Skeletal muscle tissue (tissue), 4 donors: ENCODE data around the gene ADAM21. TPM values are rescaled to one million over a fixed set of nuclear protein-coding genes. Genes with fewer than 3 reads are reported as not detected.
"Not testable (repeated sequence)": the region's sequence is repeated elsewhere in the genome, so short reads cannot be mapped to it uniquely, and the experiment has no call there.

ENCODE experiments used
- H3K27ac ChIP-seq: one replicate; pipeline ENCODE4 v1.7.0; 2013; ENCODE audit warnings: mild to moderate bottlenecking, low read depth, low read length, inconsistent platforms
- H3K27me3 ChIP-seq, 3 donors: one replicate each; pipeline ENCODE4 v1.7.0; 2013; ENCODE audit warnings: low read length in 3 of 3; ENCODE audit not compliant: control insufficient read depth in 3 of 3, insufficient read depth in 3 of 3
- H3K36me3 ChIP-seq, 3 donors: one replicate each; pipeline ENCODE4 v1.7.0; 2013; ENCODE audit warnings: low read length in 3 of 3; ENCODE audit not compliant: control insufficient read depth in 3 of 3, insufficient read depth in 3 of 3
- H3K4me1 ChIP-seq, 3 donors: one replicate each; pipeline ENCODE4 v1.7.0; 2013; ENCODE audit warnings: low read length in 3 of 3, mild to moderate bottlenecking in 3 of 3; ENCODE audit not compliant: control insufficient read depth in 3 of 3, insufficient read depth in 3 of 3
- H3K4me3 ChIP-seq, 3 donors: one replicate each; pipeline ENCODE4 v1.7.0; 2013; ENCODE audit warnings: low read length in 3 of 3
- H3K9ac ChIP-seq, 3 donors: one replicate each; pipeline ENCODE4 v1.7.0; 2013; ENCODE audit warnings: low read length in 3 of 3, mild to moderate bottlenecking in 3 of 3, moderate library complexity in 2 of 3, low read depth in 1 of 3
- H3K9me3 ChIP-seq, 3 donors: one replicate each; pipeline ENCODE4 v1.7.0; 2013; ENCODE audit warnings: low read length in 3 of 3; ENCODE audit not compliant: control insufficient read depth in 3 of 3
- total RNA-seq: library from RNA; depleted of rRNA; stranded (reverse); fragments of >200 nt; gene quantifications from one replicate; pipeline ENCODE4 v1.2.3, GENCODE V29; 2014
- donor health status: Osteomylitis.

The ADAM21 gene
- total RNA-seq, 1 donor from 2014 or later, result not detected

DNA sequence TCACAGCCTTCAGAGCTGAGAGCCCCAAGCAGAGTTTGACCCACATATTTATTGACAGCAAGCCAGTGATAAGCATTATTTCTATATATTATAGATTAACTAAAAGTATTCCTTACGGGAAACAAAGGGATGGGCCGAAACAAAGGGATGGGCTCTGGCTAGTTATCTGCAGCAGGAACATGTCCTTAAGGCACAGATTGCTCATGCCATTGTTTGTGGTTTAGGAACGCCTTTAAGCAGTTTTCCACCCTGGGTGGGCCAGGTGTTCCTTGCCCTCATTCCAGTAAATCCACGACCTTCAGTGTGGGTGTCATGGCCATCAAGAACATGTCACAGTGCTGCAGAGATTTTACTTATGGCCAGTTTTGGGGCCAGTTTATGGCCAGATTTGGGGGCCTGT, 25.4 kb upstream of the ADAM21 start:
- H3K9ac ChIP-seq, H3K4me3 ChIP-seq, H3K36me3 ChIP-seq, H3K27me3 ChIP-seq, H3K9me3 ChIP-seq, H3K4me1 ChIP-seq, H3K27ac ChIP-seq: not testable (repeated sequence)

DNA sequence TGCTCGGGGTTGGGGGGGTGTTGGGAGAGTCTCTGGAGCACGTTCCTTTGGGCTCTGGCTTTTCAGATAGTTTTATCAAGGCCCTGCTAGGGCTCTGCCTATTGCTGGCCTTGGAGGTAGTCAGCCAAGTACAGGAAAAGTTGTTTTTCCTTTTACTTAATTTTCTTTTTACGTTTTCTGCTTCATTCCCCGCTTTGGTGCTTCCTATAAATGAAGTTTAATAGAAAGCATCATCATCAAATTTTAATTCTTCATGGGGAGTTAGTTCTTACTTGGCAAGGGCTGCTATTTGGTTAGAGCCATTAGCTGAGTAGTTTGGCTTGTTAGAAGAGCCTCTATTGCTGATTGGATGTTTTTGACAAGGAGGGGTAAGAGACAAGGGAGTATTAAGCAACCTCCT, 15.1 kb upstream of the ADAM21 start:
- Histone ChIP-seq H3K9ac (no peak overlapping the region), H3K4me1 (no peaks in the 10 kb centered on the region), H3K36me3 (no peaks in the 10 kb centered on the region), H3K27me3 (no peaks in the 10 kb centered on the region), H3K4me3 (no peak overlapping the region), H3K27ac (no peak overlapping the region), H3K9me3 (peaks cover 0 to 2% (median 0%) of the 10 kb centered on the region in 3 donors)

DNA sequence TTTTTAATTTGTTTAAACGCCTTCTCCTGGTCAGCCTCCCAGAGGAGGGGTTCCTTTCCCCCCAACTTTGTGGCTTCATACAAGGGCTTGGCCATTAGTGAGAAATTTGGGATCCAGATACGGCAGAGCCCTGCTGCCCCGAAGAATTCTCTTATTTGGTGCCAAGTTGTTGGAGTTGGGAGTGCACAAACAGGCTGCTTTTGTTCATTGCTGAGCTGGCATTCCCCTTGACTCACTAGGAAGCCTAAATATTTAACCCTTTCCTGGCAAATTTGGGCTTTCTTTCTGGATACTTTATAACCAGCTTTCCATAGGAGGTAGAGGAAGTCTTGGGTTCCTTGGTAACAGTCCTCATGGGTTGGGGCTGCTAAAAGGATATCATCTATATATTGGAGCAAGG, 10.3 kb upstream of the ADAM21 start:
- H3K4me3 ChIP-seq, result no peak overlapping the region
- peaks cover 0 to 3% (median 2%) of the 10 kb centered on the region in 3 donors for H3K9me3 ChIP-seq
- no peak overlapping the region for H3K9ac ChIP-seq
- no peaks in the 10 kb centered on the region for H3K4me1 ChIP-seq
- H3K27ac ChIP-seq, result no peak overlapping the region
- H3K36me3 ChIP-seq, result peaks cover 0 to 3% (median 2%) of the 10 kb centered on the region in 3 donors
- H3K27me3 ChIP-seq, result no peaks in the 10 kb centered on the region

DNA sequence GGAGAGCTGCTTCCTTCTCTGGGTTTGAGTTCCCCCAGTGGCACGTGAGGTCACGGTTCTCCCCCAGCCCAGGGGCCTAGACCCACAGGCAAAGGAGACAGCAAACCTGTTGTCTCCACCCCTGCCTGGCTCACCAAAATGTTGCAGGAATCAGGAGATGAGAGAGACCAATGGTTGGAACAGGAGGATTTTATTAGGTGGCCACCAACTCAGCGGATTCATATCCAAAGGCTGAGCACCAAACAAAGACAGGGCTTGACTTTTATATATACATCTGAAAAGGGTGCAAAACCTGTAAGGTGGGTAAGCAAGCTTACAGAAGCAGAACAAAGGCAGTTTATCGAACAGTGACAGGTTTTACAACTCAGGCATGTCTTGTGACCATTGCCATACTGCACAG, 9.2 kb upstream of the ADAM21 start:
- H3K36me3 ChIP-seq, result peaks cover 0 to 3% (median 2%) of the 10 kb centered on the region in 3 donors
- H3K4me3 ChIP-seq, result no peak overlapping the region
- peaks cover 0 to 3% (median 2%) of the 10 kb centered on the region in 3 donors for H3K9me3 ChIP-seq
- no peaks in the 10 kb centered on the region for H3K4me1 ChIP-seq
- H3K27me3 ChIP-seq, result no peaks in the 10 kb centered on the region
- no peak overlapping the region for H3K9ac ChIP-seq
- H3K27ac ChIP-seq, result no peak overlapping the region

DNA sequence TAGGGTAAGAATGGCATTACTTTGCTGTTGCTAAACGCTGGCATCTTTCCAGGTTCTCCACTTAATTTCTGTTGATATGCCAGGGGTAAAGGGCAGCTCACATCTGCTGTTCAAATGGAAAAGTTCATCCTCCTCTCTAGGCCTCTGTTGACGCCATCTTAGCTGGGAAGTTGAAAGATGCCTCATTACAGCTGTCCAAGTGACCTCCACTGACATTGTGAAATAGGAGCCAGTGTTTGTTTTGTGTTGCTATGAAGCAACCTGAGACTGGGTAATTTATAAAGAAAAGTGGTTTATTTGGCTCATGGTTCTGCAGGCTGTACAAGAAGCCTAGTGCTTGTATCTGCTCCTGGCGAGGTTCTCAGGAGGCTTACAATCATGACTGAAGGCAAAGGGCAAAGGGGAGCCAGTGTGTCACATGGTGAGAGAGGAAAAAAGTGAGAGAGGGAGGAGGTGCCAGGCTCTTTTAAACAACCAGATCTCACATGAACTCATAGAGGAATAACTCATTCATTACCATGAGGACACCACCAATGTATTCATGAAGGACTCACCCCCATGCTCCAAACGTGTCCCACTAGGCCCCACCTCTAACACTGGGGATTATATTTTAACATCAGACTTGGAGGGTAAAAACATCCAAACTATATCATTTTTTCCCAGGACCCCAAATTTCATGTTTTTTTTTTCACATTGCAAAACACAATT, 3.2 kb upstream of the ADAM21 start:
- Histone ChIP-seq H3K4me1 (no peaks in the 10 kb centered on the region), H3K9me3 (no peaks in the 10 kb centered on the region), H3K36me3 (peaks cover 0 to 3% (median 0%) of the 10 kb centered on the region in 3 donors), H3K9ac (no peak overlapping the region), H3K27me3 (no peaks in the 10 kb centered on the region), H3K27ac (no peak overlapping the region), H3K4me3 (no peak overlapping the region)

DNA sequence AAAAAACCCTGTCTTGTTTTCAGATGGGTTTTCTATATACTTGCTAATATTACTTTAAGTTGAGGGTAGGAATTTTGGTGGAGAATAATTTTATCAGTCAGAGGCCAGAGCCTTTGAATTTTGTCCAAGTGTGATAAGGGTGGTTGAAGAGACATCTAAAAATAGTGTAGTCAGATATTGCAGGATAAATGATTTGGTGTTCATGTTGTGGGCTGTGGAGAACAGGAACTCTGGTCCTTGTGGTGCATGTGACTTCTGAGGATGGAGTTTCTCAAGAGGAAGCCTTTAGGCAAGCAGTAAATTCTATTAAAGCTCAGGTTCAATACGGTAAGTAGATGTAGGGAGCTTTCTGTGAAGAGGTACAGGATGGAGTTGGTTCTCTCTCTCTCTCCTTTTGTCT, 2.8 kb downstream of the ADAM21 start:
- Histone ChIP-seq H3K27ac (no peak overlapping the region), H3K9ac (no peak overlapping the region), H3K4me1 (no peaks in the 10 kb centered on the region), H3K9me3 (no peaks in the 10 kb centered on the region), H3K4me3 (no peak overlapping the region), H3K36me3 (no peaks in the 10 kb centered on the region), H3K27me3 (no peaks in the 10 kb centered on the region)

DNA sequence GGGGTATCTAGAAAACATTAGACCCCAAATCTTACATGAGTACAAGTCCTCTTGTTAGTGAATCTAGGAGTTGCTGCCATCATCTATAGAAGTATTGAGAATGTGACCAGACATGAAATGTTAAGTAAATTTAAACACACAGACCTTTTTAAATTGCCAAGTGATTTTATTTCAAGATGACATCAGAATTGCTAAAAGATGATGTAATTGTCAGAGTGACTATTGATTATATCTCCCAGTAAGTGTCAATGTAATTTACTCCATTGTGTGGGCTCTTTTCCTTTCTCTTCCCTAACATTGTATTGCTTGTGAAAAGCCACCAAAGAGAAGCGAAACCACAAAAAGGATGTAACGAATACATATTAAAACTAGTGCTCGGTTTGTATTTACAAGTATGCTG, 16.8 kb downstream of the ADAM21 start:
- no peak overlapping the region for H3K4me3 ChIP-seq
- H3K9me3 ChIP-seq, result no peaks in the 10 kb centered on the region
- H3K36me3 ChIP-seq, result peaks cover 0 to 3% (median 0%) of the 10 kb centered on the region in 3 donors
- H3K27me3 ChIP-seq, result no peaks in the 10 kb centered on the region
- H3K4me1 ChIP-seq, result no peaks in the 10 kb centered on the region
- H3K27ac ChIP-seq, result no peak overlapping the region
- H3K9ac ChIP-seq, result no peak overlapping the region

DNA sequence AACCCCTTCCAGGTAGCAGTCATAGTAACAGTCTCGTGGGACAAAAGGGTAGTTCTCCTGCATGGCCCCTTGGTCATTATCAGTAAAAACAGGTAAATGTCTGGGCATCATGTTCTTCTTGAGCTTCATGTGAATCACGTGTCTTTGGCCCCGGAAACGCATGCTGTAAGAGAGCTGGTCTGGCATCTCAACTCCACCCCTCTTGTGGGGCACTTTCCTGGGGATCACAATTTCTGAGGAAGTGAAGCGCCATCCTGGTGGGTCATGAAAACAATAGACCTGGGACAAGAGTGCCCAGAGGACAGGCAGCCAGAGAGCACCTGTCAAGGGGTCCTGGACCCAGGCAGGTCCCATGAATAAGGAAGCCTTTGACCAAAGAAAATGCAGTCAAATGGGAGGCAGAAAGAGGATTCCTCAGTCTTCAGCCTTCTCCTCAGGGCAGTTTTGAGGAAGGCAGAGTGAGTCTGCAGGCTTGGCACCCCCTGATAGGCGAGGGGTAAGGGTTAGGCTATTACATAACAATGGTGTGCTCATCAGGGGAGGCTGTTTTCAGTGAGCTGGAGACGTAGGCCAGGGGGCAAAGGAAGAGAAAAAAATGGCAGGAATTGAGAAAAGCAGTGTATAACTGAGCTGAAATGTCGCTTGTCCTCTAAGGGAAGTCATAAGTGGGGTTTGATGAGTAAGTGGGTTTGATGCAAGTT, 19.0 kb downstream of the ADAM21 start:
- not testable (repeated sequence) for H3K27ac ChIP-seq, H3K4me3 ChIP-seq, H3K9me3 ChIP-seq, H3K27me3 ChIP-seq, H3K36me3 ChIP-seq, H3K4me1 ChIP-seq, H3K9ac ChIP-seq

DNA sequence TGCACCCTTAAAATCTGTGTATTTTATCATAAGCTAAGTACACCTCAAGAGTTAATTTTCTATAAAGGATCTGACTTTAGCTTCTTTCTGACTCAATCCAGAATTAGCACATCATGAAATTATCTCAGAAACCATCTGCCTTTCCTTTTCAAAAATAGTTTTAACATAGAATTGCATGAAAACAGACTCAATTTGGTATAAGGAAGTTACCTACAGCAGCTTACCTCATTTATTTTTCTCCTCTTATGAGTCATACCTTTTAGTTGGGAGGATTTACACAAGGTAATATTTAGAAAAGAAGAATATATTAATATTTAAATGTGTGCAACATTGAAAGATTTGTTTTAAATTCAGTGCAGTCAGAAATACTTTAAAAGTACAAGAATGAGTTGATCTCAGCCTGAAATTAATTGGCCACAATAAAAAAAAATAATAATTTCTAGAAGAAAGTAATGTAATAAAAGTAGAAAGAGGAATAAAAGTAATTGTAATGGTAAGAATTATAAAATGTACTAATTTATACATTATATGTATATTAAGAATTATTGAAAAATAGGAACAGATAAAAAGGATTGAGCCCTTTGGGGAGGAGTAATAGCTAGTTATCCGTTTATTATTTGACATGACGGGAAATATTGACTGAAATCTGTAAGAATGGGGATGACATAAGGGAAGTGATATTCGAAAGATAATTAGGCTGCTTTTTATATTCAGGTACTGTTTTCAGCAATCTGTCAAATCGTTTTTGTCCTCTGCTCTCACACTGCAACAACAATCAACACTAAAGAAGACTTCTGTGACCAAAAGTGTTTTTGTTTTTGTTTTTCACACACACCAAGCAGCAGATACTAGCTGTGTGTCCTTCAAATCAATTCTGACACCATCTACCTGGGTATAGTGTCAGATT, 20.5 kb downstream of the ADAM21 start:
- Histone ChIP-seq H3K36me3 (peaks cover 0 to 3% (median 0%) of the 10 kb centered on the region in 3 donors), H3K27me3 (no peaks in the 10 kb centered on the region), H3K4me3 (no peak overlapping the region), H3K9ac (no peak overlapping the region), H3K4me1 (no peaks in the 10 kb centered on the region), H3K27ac (no peak overlapping the region), H3K9me3 (no peaks in the 10 kb centered on the region)

DNA sequence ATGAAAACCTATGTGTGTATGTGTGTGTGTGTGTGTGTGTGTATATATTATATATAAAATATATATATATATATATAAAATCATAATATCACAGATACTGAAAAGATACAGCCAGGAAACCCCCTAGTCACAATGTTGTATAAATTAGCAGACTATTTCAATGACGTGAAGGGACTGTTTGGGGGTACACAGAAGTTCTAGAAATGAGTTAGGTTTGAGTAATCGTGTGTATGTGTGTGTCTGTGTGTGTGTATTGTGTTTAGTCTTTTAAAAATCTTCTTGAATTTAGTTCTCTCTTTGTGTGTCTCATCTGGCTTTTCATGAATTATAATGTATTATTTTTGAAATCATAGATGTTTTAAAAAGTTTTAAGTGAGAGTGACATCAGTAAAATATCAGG, 21.9 kb downstream of the ADAM21 start:
- Histone ChIP-seq H3K9ac (no peak overlapping the region), H3K27me3 (no peaks in the 10 kb centered on the region), H3K4me3 (no peak overlapping the region), H3K36me3 (peaks cover 0 to 3% (median 0%) of the 10 kb centered on the region in 3 donors), H3K27ac (no peak overlapping the region), H3K4me1 (no peaks in the 10 kb centered on the region), H3K9me3 (no peaks in the 10 kb centered on the region)
